Lower leg skin (tissue), 4 donors: ENCODE measurements around the gene ODAD4. TPM values are rescaled to one million over a fixed set of nuclear protein-coding genes. Genes with fewer than 3 reads are reported as not detected.
"Not testable (repeated sequence)": the region's sequence is repeated elsewhere in the genome, so short reads cannot be mapped to it uniquely, and the experiment has no call there.

Experiments
- DNase-seq, 2 donors: peaks; one replicate each; pipeline ENCODE4 v3.0.0-alpha.2; 2019; ENCODE audit warnings: low spot score in 2 of 2
- H3K4me3 ChIP-seq: fragments of 200-600 bp; sonication (generic); 2 replicates; pipeline ENCODE4 v1.5.1; 2017; ENCODE audit warnings: mild to moderate bottlenecking, low read depth; ENCODE audit not compliant: poor library complexity, severe bottlenecking
- POLR2A ChIP-seq, 2 donors: fragments of 450-650 bp; IDR thresholded peaks; one replicate each; pipeline ENCODE4 v1.6.1; 2016 to 2017; ENCODE audit warnings: antibody characterized with exemption in 2 of 2, mild to moderate bottlenecking in 1 of 2, moderate library complexity in 1 of 2
- WGBS, 2 donors: methylation state at CpG; one replicate each; pipeline ENCODE4 v1.1.5; 2018; 5-methylcytosine and 5-hydroxymethylcytosine counted together
- intact Hi-C: fragments of 100-400 bp; cut with DNase I; formaldehyde crosslinking; loops from one replicate; pipeline ENCODE4 v1.15.0; 2023; ENCODE audit warnings: low total_unique reads
- total RNA-seq, 4 donors: library from RNA; depleted of rRNA; stranded (reverse); fragments of >200 nt; gene quantifications; one replicate each; pipeline ENCODE4 v1.1.0, GENCODE V29; 2016
- TF ChIP-seq, protein P1 (sequence below), 3 donors: fragments of 450-650 bp; IDR thresholded peaks; one replicate each; pipeline ENCODE4 v1.5.1; 2016; ENCODE audit warnings: antibody characterized with exemption in 3 of 3, mild to moderate bottlenecking in 3 of 3, moderate library complexity in 2 of 3

Gene ODAD4
- total RNA-seq, 4 donors from 2014 or later: 0.13 to 0.42 (median 0.20) TPM; not detected in 1

GRCh38 chr17:42010898-42011516 is 80.6 kb downstream of the ODAD4 start:
- intact Hi-C loops: no loop called here
- 90% methylated on average over 3 of the region's 3 CpGs for WGBS, 2 donors
- peak in 1 of 2 donors; percentile 50 for DNase-seq
- TF ChIP-seq, protein P1, sequence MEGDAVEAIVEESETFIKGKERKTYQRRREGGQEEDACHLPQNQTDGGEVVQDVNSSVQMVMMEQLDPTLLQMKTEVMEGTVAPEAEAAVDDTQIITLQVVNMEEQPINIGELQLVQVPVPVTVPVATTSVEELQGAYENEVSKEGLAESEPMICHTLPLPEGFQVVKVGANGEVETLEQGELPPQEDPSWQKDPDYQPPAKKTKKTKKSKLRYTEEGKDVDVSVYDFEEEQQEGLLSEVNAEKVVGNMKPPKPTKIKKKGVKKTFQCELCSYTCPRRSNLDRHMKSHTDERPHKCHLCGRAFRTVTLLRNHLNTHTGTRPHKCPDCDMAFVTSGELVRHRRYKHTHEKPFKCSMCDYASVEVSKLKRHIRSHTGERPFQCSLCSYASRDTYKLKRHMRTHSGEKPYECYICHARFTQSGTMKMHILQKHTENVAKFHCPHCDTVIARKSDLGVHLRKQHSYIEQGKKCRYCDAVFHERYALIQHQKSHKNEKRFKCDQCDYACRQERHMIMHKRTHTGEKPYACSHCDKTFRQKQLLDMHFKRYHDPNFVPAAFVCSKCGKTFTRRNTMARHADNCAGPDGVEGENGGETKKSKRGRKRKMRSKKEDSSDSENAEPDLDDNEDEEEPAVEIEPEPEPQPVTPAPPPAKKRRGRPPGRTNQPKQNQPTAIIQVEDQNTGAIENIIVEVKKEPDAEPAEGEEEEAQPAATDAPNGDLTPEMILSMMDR (IDR thresholded peaks at IDR 0.05): no peak
- TF ChIP-seq POLR2A (IDR thresholded peaks at IDR 0.05): no peak
- no peak overlapping the region for H3K4me3 ChIP-seq

- intact Hi-C loops, DNase-seq, H3K4me3 ChIP-seq: not testable (repeated sequence)
- whole genome bisulfite sequencing, 2 donors: 81 to 84% methylated on average over 4 of the region's 4 CpGs
These were observed 81.9 kb downstream of the ODAD4 start for GRCh38 chr17:42012363-42012762.

- DNase-seq, intact Hi-C loops, H3K4me3 ChIP-seq: not testable (repeated sequence)
- WGBS, 2 donors: 94 to 95% methylated on average over 12 of the region's 12 CpGs
These were observed 83.3 kb downstream of the ODAD4 start for GRCh38 chr17:42013740-42014139.

Other genes starting within 250 kb of the ODAD4 start
- 100 to 1,000 TPM; 211 to 299 (median 249) TPM for gene EIF1, start 241.7 kb upstream of the ODAD4 start, total RNA-seq
- gene GAST, start 218.3 kb upstream of the ODAD4 start, total RNA-seq: not detected
- 1 to 10 TPM in 2 of 4 donors, under 1 TPM in 2; 0.75 to 1.8 (median 1.1) TPM for gene HAP1, start 196.0 kb upstream of the ODAD4 start, total RNA-seq
- 1,000 to 10,000 TPM; 1,980 to 2,336 (median 2,116) TPM for gene JUP, start 143.9 kb upstream of the ODAD4 start, total RNA-seq
- gene P3H4, start 118.7 kb upstream of the ODAD4 start, total RNA-seq: 10 to 100 TPM; 12.8 to 14.5 (median 13.2) TPM
- 10 to 100 TPM in 1 of 4 donors, 1 to 10 TPM in 3; 4.2 to 25.4 (median 6.8) TPM for gene FKBP10, start 117.6 kb upstream of the ODAD4 start, total RNA-seq
- 10 to 100 TPM; 17.7 to 35.1 (median 25.9) TPM for gene NT5C3B, start 94.4 kb upstream of the ODAD4 start, total RNA-seq
- not detected for gene KLHL10, start 92.8 kb upstream of the ODAD4 start, total RNA-seq
- 10 to 100 TPM; 23.6 to 27.7 (median 25.2) TPM for gene KLHL11, start 65.2 kb upstream of the ODAD4 start, total RNA-seq
- 10 to 100 TPM; 50.3 to 73.0 (median 62.4) TPM for gene ACLY, start 11.7 kb upstream of the ODAD4 start, total RNA-seq
- gene CNP, start 36.2 kb downstream of the ODAD4 start, total RNA-seq: 10 to 100 TPM; 37.2 to 63.8 (median 44.5) TPM
- gene DNAJC7, start 86.8 kb downstream of the ODAD4 start, total RNA-seq: 10 to 100 TPM; 48.8 to 85.5 (median 63.7) TPM
- 10 to 100 TPM; 44.6 to 57.9 (median 52.3) TPM for gene NKIRAS2, start 89.5 kb downstream of the ODAD4 start, total RNA-seq
- 1 to 10 TPM in 3 of 4 donors, under 1 TPM in 1; 0.97 to 1.8 (median 1.5) TPM for gene C17orf113, start 120.0 kb downstream of the ODAD4 start, total RNA-seq
- gene ZNF385C, start 167.9 kb downstream of the ODAD4 start, total RNA-seq: 1 to 10 TPM in 1 of 4 donors, under 1 TPM in 1, not detected in 2; 0.29 to 1.3 TPM
- 10 to 100 TPM in 3 of 4 donors, 1 to 10 TPM in 1; 7.5 to 16.5 (median 12.1) TPM for gene DHX58, start 182.1 kb downstream of the ODAD4 start, total RNA-seq
- 10 to 100 TPM; 25.3 to 55.5 (median 37.1) TPM for gene KAT2A, start 190.8 kb downstream of the ODAD4 start, total RNA-seq
- gene HSPB9, start 192.2 kb downstream of the ODAD4 start, total RNA-seq: under 1 TPM in 1 of 4 donors, not detected in 3; 0.23 TPM
- gene RAB5C, start 224.4 kb downstream of the ODAD4 start, total RNA-seq: 100 to 1,000 TPM in 1 of 4 donors, 10 to 100 TPM in 3; 74.0 to 104 (median 87.4) TPM